MM.1S (cell line): ENCODE measurements around the gene MSI2.

Experiments
- CTCF ChIP-seq: fragments of 300-600 bp; sonication (generic); IDR thresholded peaks from 2 replicates; pipeline ENCODE4 v1.5.1; 2016; ENCODE audit warnings: antibody characterized with exemption, low read length, mixed read lengths
- EZH2 ChIP-seq: fragments of 300-600 bp; sonication (generic); optimal IDR thresholded peaks from 2 replicates; pipeline ENCODE3; 2017; ENCODE audit warnings: low read depth, mild to moderate bottlenecking, antibody characterized with exemption, low read length, mixed read lengths

DNA sequence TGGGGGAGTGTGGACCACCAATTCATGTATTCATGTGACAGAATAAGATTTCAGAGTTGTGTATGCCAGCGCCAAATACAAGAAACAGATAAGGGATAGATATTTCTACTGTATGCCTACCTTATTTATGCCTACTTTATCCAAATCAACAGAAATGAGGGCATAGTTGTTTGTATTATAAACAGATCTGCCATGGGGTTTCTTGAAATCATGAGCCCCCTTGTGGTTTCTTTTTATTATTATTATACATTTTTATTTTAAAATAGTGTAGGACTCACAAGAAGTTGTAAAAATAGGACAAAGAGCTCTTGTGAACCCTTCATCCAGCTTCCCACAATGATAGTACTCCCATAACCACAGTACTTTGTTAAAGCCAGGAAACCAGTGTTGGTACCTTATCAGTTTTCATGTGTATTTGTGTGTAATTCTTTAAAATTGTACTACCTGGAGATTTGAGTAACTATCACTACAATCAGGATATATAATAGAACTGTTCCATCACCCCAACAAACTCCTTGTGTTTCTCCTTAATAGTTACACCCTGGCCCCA is 259.4 kb downstream of the MSI2 start:
- TF ChIP-seq CTCF (no peak), EZH2 (no peak)
